HepG2 (cell line): ENCODE data around the gene IFIT2. TPM values are rescaled to one million over a fixed set of nuclear protein-coding genes. Genes with fewer than 3 reads are reported as not detected.

Experiments used
- ARID4A ChIP-seq: sonication (generic); formaldehyde crosslinking; IDR thresholded peaks from 2 replicates; pipeline ENCODE4 v1.5.0; 2020; ENCODE audit warnings: mild to moderate bottlenecking, missing genetic modification reagents, borderline replicate concordance
- CEBPG ChIP-seq: IDR thresholded peaks from 2 replicates; pipeline ENCODE4 v1.6.1; 2016
- HOXA3 ChIP-seq: sonication (generic); formaldehyde crosslinking; IDR thresholded peaks from 2 replicates; pipeline ENCODE4 v1.5.0; 2020; ENCODE audit warnings: missing genetic modification reagents
- MAF1 ChIP-seq: sonication (generic); formaldehyde crosslinking; IDR thresholded peaks from 2 replicates; pipeline ENCODE4 v1.5.0; 2020; ENCODE audit warnings: missing genetic modification reagents, borderline replicate concordance
- THAP11 ChIP-seq: IDR thresholded peaks from 2 replicates; pipeline ENCODE4 v1.6.1; 2016; ENCODE audit warnings: missing biosample characterization, missing genetic modification reagents
- ZBTB7B ChIP-seq: sonication (generic); formaldehyde crosslinking; IDR thresholded peaks from 2 replicates; pipeline ENCODE4 v1.4.0; 2020; ENCODE audit warnings: missing genetic modification reagents
- ZNF281 ChIP-seq: sonication (generic); formaldehyde crosslinking; IDR thresholded peaks from 2 replicates; pipeline ENCODE4 v1.4.0; 2020; ENCODE audit warnings: missing genetic modification reagents, borderline replicate concordance
- ZNF678 ChIP-seq: sonication (generic); formaldehyde crosslinking; IDR thresholded peaks from 2 replicates; pipeline ENCODE4 v1.4.0; 2020; ENCODE audit warnings: mild to moderate bottlenecking, missing genetic modification reagents
- polyA plus RNA-seq, 8 experiments: library from polyadenylated mRNA; depleted of rRNA in 3 of 8; stranded (reverse) in 7 of 8; unstranded in 1 of 8; fragments of >200 nt; fragmentation: Illumina TruSeq in 4 of 8; extraction: Trizol in 4 of 8; gene quantifications; 2 replicates each; pipeline versions ENCODE4 v1.2.1 to v1.2.3, GENCODE V29; 2011 to 2016; ENCODE audit warnings: low read depth in 4 of 8, missing spikeins in 1 of 8, mixed read lengths in 1 of 8; ENCODE audit not compliant: insufficient read depth in 1 of 8
- total RNA-seq, 5 experiments: library from RNA; depleted of rRNA; stranded (reverse); fragments of >200 nt; fragmentation: Illumina TruSeq; extraction: Trizol; gene quantifications; 2 replicates each; pipeline ENCODE4 v1.2.3, GENCODE V29; 2016; ENCODE audit warnings: low read depth in 1 of 5
- TF ChIP-seq, protein P1 (sequence below): sonication (generic); formaldehyde crosslinking; conservative IDR thresholded peaks from 2 replicates; pipeline ENCODE4 v1.4.0; 2020; ENCODE audit warnings: missing genetic modification reagents
- TF ChIP-seq, protein P2 (sequence below): sonication (generic); formaldehyde crosslinking; IDR thresholded peaks from 2 replicates; pipeline ENCODE4 v1.5.0; 2020; ENCODE audit warnings: mild to moderate bottlenecking, low read depth, missing genetic modification reagents, borderline replicate concordance
- TF ChIP-seq, protein P3 (sequence below): sonication (generic); formaldehyde crosslinking; IDR thresholded peaks from 2 replicates; pipeline ENCODE4 v1.5.1; 2020; ENCODE audit warnings: mild to moderate bottlenecking, missing genetic modification reagents

IFIT2 gene
- total and polyA plus RNA-seq, 2 of the 13 experiments (the other 11 are each of a cell fraction or from before 2014, with no cell fraction given), result 0.04 to 0.15 TPM

DNA sequence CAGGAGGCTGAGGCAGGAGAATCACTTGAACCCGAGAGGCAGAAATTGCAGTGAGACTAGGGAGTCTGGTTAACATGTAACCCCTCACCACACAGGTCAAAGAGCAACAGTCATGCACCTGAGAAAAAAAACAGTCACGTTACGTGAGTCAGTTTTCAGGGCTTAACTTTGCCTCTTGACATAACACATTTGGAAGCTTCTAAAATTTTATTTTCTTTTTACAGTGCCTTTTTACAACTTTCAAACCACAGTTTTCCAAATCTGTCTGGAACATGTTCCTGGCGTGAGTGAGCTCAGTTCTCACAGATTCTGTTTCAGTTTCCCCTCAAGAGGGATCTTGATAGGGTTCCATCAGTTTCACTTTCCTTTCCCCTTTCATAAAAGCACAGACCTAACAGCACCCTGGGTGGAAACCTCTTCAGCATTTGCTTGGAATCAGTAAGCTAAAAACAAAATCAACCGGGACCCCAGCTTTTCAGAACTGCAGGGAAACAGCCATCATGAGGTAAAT lies 30.3 kb downstream of the IFIT2 start (continued):
- TF ChIP-seq ZNF281 (CRISPR knock-in tag) (no peak), CEBPG (CRISPR knock-in tag) (0 out of 2 replicates have a peak, but pooled peaks have one; percentile 18), ZNF678 (CRISPR knock-in tag) (no peak), THAP11 (CRISPR knock-in tag) (peak; percentile 31; the same call in 1 of the 2 replicates), MAF1 (CRISPR knock-in tag) (no peak), HOXA3 (CRISPR knock-in tag) (peak; percentile 21; the same call in 1 of the 2 replicates), ARID4A (CRISPR knock-in tag) (peak; percentile 38; the same call in 1 of the 2 replicates), ZBTB7B (no peak)
- TF ChIP-seq, protein P1, sequence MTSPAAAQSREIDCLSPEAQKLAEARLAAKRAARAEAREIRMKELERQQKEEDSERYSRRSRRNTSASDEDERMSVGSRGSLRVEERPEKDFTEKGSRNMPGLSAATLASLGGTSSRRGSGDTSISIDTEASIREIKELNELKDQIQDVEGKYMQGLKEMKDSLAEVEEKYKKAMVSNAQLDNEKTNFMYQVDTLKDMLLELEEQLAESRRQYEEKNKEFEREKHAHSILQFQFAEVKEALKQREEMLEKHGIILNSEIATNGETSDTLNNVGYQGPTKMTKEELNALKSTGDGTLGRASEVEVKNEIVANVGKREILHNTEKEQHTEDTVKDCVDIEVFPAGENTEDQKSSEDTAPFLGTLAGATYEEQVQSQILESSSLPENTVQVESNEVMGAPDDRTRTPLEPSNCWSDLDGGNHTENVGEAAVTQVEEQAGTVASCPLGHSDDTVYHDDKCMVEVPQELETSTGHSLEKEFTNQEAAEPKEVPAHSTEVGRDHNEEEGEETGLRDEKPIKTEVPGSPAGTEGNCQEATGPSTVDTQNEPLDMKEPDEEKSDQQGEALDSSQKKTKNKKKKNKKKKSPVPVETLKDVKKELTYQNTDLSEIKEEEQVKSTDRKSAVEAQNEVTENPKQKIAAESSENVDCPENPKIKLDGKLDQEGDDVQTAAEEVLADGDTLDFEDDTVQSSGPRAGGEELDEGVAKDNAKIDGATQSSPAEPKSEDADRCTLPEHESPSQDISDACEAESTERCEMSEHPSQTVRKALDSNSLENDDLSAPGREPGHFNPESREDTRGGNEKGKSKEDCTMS (CRISPR knock-in tag), result no peak
- TF ChIP-seq, protein P2, sequence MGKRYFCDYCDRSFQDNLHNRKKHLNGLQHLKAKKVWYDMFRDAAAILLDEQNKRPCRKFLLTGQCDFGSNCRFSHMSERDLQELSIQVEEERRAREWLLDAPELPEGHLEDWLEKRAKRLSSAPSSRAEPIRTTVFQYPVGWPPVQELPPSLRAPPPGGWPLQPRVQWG (CRISPR knock-in tag), result no peak
- TF ChIP-seq, protein P3, sequence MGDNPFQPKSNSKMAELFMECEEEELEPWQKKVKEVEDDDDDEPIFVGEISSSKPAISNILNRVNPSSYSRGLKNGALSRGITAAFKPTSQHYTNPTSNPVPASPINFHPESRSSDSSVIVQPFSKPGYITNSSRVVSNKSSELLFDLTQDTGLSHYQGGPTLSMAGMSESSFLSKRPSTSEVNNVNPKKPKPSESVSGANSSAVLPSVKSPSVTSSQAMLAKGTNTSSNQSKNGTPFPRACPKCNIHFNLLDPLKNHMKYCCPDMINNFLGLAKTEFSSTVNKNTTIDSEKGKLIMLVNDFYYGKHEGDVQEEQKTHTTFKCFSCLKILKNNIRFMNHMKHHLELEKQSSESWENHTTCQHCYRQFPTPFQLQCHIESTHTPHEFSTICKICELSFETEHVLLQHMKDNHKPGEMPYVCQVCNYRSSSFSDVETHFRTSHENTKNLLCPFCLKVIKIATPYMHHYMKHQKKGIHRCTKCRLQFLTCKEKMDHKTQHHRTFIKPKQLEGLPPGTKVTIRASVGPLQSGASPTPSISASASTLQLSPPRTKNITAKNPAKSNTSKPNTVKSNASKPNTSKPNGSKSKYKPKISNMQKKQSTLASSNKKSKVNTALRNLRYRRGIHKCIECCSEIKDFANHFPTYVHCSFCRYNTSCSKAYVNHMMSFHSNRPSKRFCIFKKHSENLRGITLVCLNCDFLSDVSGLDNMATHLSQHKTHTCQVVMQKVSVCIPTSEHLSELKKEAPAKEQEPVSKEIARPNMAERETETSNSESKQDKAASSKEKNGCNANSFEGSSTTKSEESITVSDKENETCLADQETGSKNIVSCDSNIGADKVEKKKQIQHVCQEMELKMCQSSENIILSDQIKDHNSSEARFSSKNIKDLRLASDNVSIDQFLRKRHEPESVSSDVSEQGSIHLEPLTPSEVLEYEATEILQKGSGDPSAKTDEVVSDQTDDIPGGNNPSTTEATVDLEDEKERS, result peak; percentile 66; the same call in 1 of the 2 replicates
